ENCODE results near the gene PLEKHA7.

Gene PLEKHA7

GRCh38 chr11:16825968-16826367 is 188.2 kb downstream of the PLEKHA7 start:
- no peak for TF ChIP-seq CTCF (IDR thresholded peaks at IDR 0.05; ENCODE audit: low read length, missing control alignments)
- H3K4me3 ChIP-seq (replicated peaks; ENCODE audit: low read depth, low read length) = no peak overlapping the region
- DNase-seq (ENCODE audit: low read depth) = no peak

GRCh38 chr11:16825101-16825500 is 189.1 kb downstream of the PLEKHA7 start:
- no peak for DNase-seq (ENCODE audit: low read depth)
- no peak for TF ChIP-seq CTCF (IDR thresholded peaks at IDR 0.05; ENCODE audit: low read length, missing control alignments)
- no peak overlapping the region for H3K4me3 ChIP-seq (replicated peaks; ENCODE audit: low read depth, low read length)

- TF ChIP-seq CTCF (IDR thresholded peaks at IDR 0.05; ENCODE audit: low read length, missing control alignments) = peak; percentile 83
- H3K4me3 ChIP-seq (replicated peaks; ENCODE audit: low read depth, low read length) = no peak overlapping the region
- peak; percentile 86 for DNase-seq (ENCODE audit: low read depth)
Measured at GRCh38 chr11:16820324-16821092, 193.7 kb downstream of the PLEKHA7 start.

- no peak for DNase-seq (ENCODE audit: low read depth)
- no peak for TF ChIP-seq CTCF (IDR thresholded peaks at IDR 0.05; ENCODE audit: low read length, missing control alignments)
- H3K4me3 ChIP-seq (replicated peaks; ENCODE audit: low read depth, low read length) = no peak overlapping the region
Measured at GRCh38 chr11:16818284-16818683, 195.9 kb downstream of the PLEKHA7 start.

- no peak for DNase-seq (ENCODE audit: low read depth)
- H3K4me3 ChIP-seq (replicated peaks; ENCODE audit: low read depth, low read length) = no peak overlapping the region
Measured at GRCh38 chr11:16817351-16817750, 196.9 kb downstream of the PLEKHA7 start.

GRCh38 chr11:16816358-16817270 is 197.6 kb downstream of the PLEKHA7 start:
- no peak overlapping the region for H3K4me3 ChIP-seq (replicated peaks; ENCODE audit: low read depth, low read length)
- TF ChIP-seq CTCF (IDR thresholded peaks at IDR 0.05; ENCODE audit: low read length, missing control alignments) = no peak
- DNase-seq (ENCODE audit: low read depth) = no peak

More at GRCh38 chr11:16817351-16817750, 196.9 kb downstream of the PLEKHA7 start:
- no peak for TF ChIP-seq CTCF (IDR thresholded peaks at IDR 0.05; ENCODE audit: low read length, missing control alignments)
